GM19324 (cell line): ENCODE results near the gene TRAP1.

Source experiments
- ATAC-seq: cut with Tn5 transposase; IDR thresholded peaks from one replicate; pipeline ENCODE4 v1.9.1; 2021; ENCODE audit warnings: mild to moderate bottlenecking, moderate library complexity; ENCODE audit not compliant: unreplicated experiment, low FRiP score

Gene TRAP1

DNA sequence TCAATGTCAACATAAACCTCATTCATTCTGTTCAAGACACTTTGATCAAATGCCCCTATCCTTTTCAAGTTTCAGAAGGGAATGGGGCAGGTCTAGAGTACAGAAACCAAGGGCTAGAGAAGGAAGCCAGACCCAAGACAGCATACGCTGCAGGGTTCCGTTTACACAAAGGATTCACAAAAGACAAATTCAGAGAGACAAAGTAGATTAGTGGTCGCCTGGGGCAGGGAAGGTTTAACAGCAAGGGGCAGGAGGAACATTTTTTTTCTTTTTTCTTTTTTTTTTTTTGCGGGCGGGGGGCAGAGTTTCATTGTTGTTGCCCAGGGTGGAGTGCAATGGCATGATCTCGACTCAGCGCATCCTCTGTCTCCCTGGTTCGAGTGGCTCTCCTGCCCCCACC is 19.9 kb upstream of the TRAP1 start:
- ATAC-seq, result no peak

GRCh38 chr16:3736116-3736515 is 18.8 kb upstream of the TRAP1 start:
- ATAC-seq, result no peak

DNA sequence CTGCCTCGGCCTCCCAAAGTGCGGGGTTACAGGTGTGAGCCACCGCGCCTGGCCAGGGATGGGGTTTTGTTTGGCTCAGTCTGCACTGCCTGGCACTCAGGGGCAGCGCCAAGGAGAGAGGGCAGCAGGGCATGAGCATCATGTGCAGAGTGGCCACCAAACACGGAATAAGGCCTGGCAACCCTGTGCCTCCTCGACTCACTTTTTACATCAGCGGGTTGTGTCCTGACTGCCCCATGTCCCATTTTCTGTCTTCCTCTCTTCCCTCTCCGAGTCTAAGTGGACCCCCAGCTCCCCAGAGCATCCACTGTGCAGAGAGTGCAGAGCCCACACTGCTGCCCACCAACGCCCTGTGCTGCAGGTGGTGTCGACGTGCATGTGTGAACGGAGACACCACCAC is 18.2 kb upstream of the TRAP1 start:
- no peak for ATAC-seq

DNA sequence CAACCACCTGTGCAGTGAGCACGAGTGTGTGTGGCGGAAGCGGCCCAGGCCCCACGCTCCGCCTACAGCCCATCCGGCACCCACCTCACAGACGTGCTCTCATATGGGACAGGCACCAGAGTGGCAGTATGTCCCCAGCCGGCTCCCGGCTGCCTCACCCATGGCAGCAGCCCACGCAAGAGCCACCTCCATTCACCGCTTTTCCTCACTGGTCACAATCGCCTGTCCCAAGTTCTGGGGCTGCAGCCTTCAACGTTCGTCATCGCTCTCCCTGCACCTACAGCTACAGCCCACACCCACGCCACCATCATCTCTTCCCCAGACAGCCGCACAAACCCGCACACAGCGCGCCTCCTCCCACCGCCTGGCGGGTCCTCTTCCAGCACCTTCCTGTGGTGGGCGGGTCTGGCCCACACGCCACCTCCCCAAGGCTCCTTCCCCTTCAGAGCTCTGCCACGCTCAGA is 17.5 kb upstream of the TRAP1 start:
- ATAC-seq, result no peak

GRCh38 chr16:3734084-3734757 is 16.9 kb upstream of the TRAP1 start:
- no peak for ATAC-seq

DNA sequence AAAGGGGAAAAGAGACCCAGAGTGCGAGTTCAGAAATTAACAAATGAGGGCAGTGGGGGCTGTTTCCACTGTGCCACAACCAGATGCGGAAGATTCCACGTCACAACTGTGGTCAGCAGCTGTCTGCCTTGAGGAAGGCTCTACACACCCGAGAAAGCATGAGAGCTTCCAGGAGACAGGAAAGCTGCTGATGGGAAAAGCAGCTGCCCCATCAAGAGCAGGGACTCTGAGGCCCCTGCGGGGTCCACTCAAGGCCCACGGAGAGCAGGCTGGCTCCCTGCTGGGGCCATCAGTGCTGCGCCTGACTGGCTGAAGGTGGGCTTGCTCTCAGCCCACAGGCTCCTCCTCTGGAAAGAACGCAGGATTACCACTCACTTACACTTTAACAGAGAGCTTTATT is 14.8 kb upstream of the TRAP1 start:
- no peak for ATAC-seq

- no peak for ATAC-seq
Observed at GRCh38 chr16:3731126-3731935, 14.0 kb upstream of the TRAP1 start.

GRCh38 chr16:3730161-3731125 is 13.1 kb upstream of the TRAP1 start:
- no peak for ATAC-seq

GRCh38 chr16:3729161-3730112 is 12.1 kb upstream of the TRAP1 start:
- ATAC-seq, result no peak

DNA sequence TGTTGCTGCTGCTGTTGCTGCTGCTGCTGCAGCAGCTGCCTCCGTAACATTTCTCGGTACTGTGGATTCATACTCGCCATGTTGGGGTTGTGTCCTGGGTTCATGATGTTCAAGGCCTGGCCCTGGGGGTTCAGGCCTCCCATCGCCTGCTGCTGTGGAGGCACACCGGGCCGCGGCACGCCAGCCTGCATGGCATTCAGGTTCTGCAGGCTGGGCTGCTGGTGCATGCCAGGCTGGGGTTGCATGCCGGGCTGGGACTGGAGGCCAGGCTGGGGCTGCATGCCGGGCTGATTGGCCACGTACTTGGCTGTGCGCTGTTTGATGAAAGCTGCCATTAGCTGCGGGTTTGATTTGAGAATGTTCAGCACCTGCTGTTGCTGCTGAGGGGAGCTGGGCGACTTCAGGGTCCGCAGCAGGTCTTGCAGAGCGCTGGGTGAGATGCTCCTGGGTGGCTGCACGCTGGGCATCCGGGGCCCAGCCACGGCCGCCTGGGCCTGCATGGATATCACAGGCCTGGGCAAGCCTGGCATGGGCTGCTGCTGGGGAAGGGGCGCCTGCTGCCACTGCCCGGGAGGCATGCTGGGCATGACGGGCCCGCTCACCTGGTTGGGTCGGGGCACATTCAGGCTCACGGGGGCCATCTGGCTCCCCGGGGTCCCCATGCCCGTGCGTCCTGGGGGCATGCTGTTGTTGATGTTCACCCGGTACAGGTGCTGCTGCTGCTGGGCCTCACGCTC is 11.3 kb upstream of the TRAP1 start:
- ATAC-seq, result no peak

- ATAC-seq, result no peak
Observed at GRCh38 chr16:3727806-3728381, 10.6 kb upstream of the TRAP1 start.

- ATAC-seq, result no peak
Observed at GRCh38 chr16:3726021-3726687, 8.8 kb upstream of the TRAP1 start.

GRCh38 chr16:3725276-3725675 is 8.0 kb upstream of the TRAP1 start:
- ATAC-seq, result no peak

GRCh38 chr16:3722508-3722907 is 5.2 kb upstream of the TRAP1 start:
- ATAC-seq, result no peak

GRCh38 chr16:3720418-3720817 is 3.1 kb upstream of the TRAP1 start:
- no peak for ATAC-seq

DNA sequence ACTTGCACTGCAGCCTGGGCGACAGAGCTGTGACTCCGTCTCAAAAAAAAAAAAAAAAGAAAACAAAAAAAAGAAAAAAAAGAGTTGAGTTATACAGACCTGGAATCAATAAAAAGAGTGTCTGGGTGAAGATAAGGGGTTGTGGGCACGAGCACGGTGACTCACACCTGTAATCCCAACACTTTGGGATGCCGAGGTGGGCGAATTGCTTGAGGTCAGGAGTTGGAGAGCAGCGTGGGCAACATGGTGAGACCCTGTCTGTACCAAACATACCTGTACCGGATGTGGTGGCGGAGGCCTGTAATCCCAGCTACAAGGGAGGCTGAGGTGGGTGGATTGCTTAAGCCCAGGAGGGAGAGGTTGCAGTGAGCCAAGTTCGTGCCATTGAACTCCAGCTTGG is 1.3 kb upstream of the TRAP1 start:
- no peak for ATAC-seq

GRCh38 chr16:3718019-3718391 is 681 bp upstream of the TRAP1 start:
- no peak for ATAC-seq

DNA sequence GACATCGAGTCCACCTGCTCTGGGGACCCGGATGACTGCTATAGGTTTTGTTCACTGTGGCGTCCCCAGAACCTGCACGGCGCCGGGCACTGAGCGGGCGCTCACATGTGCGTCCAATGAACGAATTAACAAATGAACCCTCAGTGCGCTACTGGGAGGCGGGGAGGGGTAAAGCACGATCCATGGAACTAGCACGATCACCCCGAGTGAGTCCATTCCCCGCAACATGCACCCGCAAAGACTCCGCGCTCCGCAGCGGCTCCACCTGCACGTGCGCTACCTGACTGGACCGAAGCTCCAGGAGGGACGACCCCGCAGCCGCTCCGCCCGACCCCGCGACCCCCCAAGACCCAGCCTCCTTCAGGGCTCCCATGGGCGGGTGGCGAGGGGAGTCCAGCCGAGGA is 491 bp downstream of the TRAP1 start:
- ATAC-seq, result peak; percentile 8
